IMR-90 (cell line): Measurements from ENCODE around the gene ZNF473. TPM values are rescaled to one million over a fixed set of nuclear protein-coding genes. Genes with fewer than 3 reads are reported as not detected.

Source experiments
- ATAC-seq: fragments of 200-7000 bp; cut with Tn5 transposase; 2 replicates; pipeline ENCODE4 v1.9.1; 2020; ENCODE audit warnings: low read depth, mild to moderate bottlenecking, moderate library complexity
- BruUV-seq: library from RNA; stranded (reverse); fragments of 400-500 nt; replicated peaks from 2 replicates; lab custom pipeline; 2021; lab: Mats Ljungman, UMichigan
- CTCF ChIA-PET: fragments of 300-600 bp; formaldehyde crosslinking; extraction: SDS; loops from one replicate; lab custom pipeline; 2021; ENCODE audit warnings: antibody characterized with exemption; lab: Yijun Ruan, JAX
- POLR2A ChIA-PET: fragments of 300-600 bp; sonication (Branson Sonifier 250); formaldehyde crosslinking; loops from one replicate; lab custom pipeline; 2022; ENCODE audit warnings: antibody characterized with exemption; ENCODE audit not compliant: unreplicated experiment; lab: Charles Lee
- DNase-seq: peaks from one replicate; pipeline ENCODE4 v3.0.0; 2013
- H2AFZ ChIP-seq: replicated peaks from 2 replicates; pipeline ENCODE3; 2013; ENCODE audit warnings: low read length, mild to moderate bottlenecking; ENCODE audit not compliant: poor library complexity
- H2AK5ac ChIP-seq: 2 replicates; pipeline ENCODE4 v1.6.1; 2013; ENCODE audit warnings: low read depth, low read length, inconsistent platforms
- H2AK9ac ChIP-seq: replicated peaks from 2 replicates; pipeline ENCODE3; 2013; ENCODE audit warnings: mild to moderate bottlenecking, low read depth, low read length, moderate library complexity; ENCODE audit not compliant: poor library complexity
- H2BK120ac ChIP-seq: 2 replicates; pipeline ENCODE4 v1.6.1; 2013; ENCODE audit warnings: low read depth, low read length, inconsistent platforms
- H2BK15ac ChIP-seq: 3 replicates; pipeline ENCODE4 v1.6.1; 2013; ENCODE audit warnings: low read depth, low read length, inconsistent platforms
- H2BK20ac ChIP-seq: 2 replicates; pipeline ENCODE4 v1.6.1; 2013; ENCODE audit warnings: low read depth, mild to moderate bottlenecking, inconsistent platforms, low read length, moderate library complexity
- H2BK5ac ChIP-seq: 2 replicates; pipeline ENCODE4 v1.6.1; 2013; ENCODE audit warnings: mild to moderate bottlenecking, low read depth, low read length, inconsistent platforms; ENCODE audit not compliant: poor library complexity, severe bottlenecking
- H3K14ac ChIP-seq: replicated peaks from 2 replicates; pipeline ENCODE4 v1.6.1; 2013; ENCODE audit warnings: low read depth, low read length, inconsistent platforms
- H3K18ac ChIP-seq: 2 replicates; pipeline ENCODE4 v1.6.1; 2013; ENCODE audit warnings: low read depth, low read length, control low read depth
- H3K23ac ChIP-seq: 2 replicates; pipeline ENCODE4 v1.6.1; 2013; ENCODE audit warnings: low read depth, low read length, inconsistent platforms
- H3K27ac ChIP-seq: 2 replicates; pipeline ENCODE4 v1.5.1; 2013; ENCODE audit warnings: mild to moderate bottlenecking, control low read depth, low read length; ENCODE audit not compliant: insufficient read depth
- H3K27me3 ChIP-seq: 2 replicates; pipeline ENCODE4 v1.6.1; 2013; ENCODE audit warnings: low read length; ENCODE audit not compliant: control insufficient read depth, insufficient read depth
- H3K36me3 ChIP-seq: 2 replicates; pipeline ENCODE4 v1.6.1; 2013; ENCODE audit warnings: low read length, mixed read lengths; ENCODE audit not compliant: control insufficient read depth, insufficient read depth
- H3K4ac ChIP-seq: 2 replicates; pipeline ENCODE4 v1.6.1; 2013; ENCODE audit warnings: low read depth, low read length, inconsistent platforms
- H3K4me1 ChIP-seq: 2 replicates; pipeline ENCODE4 v1.6.1; 2013; ENCODE audit warnings: low read length, mixed read lengths; ENCODE audit not compliant: control insufficient read depth, insufficient read depth
- H3K4me2 ChIP-seq: 2 replicates; pipeline ENCODE4 v1.6.1; 2013; ENCODE audit warnings: low read depth, mild to moderate bottlenecking, control low read depth, low read length, moderate library complexity
- H3K4me3 ChIP-seq: 2 replicates; pipeline ENCODE4 v1.5.1; 2013; ENCODE audit warnings: low read depth, mild to moderate bottlenecking, control low read depth, low read length, moderate library complexity; ENCODE audit not compliant: insufficient read depth
- H3K56ac ChIP-seq: 2 replicates; pipeline ENCODE4 v1.6.1; 2013; ENCODE audit warnings: low read length, inconsistent platforms; ENCODE audit not compliant: insufficient read depth; ENCODE audit errors: extremely low read depth
- H3K79me1 ChIP-seq, 2 experiments: 2 replicates each; pipeline ENCODE4 v1.6.1; 2013; ENCODE audit warnings: low read length in 2 of 2, inconsistent platforms in 1 of 2, low read depth in 1 of 2
- H3K9ac ChIP-seq: 2 replicates; pipeline ENCODE4 v1.6.1; 2013; ENCODE audit warnings: low read depth, low read length, control low read depth
- H3K9me1 ChIP-seq: 2 replicates; pipeline ENCODE4 v1.6.1; 2013; ENCODE audit warnings: low read length, inconsistent platforms; ENCODE audit not compliant: insufficient read depth
- H3K9me3 ChIP-seq: 2 replicates; pipeline ENCODE4 v1.6.1; 2013; ENCODE audit warnings: low read length; ENCODE audit not compliant: control insufficient read depth, insufficient read depth
- H4K20me1 ChIP-seq: 2 replicates; pipeline ENCODE4 v1.6.1; 2013; ENCODE audit warnings: low read length, inconsistent platforms; ENCODE audit not compliant: insufficient read depth
- H4K5ac ChIP-seq: 2 replicates; pipeline ENCODE4 v1.6.1; 2013; ENCODE audit warnings: mild to moderate bottlenecking, low read depth, low read length, control low read depth
- H4K8ac ChIP-seq, 2 experiments: 2 replicates each; pipeline ENCODE4 v1.6.1; 2013; ENCODE audit warnings: low read depth in 2 of 2, low read length in 2 of 2, control low read depth in 1 of 2, inconsistent platforms in 1 of 2
- H4K91ac ChIP-seq: 2 replicates; pipeline ENCODE4 v1.6.1; 2013; ENCODE audit warnings: low read depth, low read length, inconsistent platforms; ENCODE audit not compliant: insufficient read depth
- NFE2L2 ChIP-seq: fragments of 150-350 bp; IDR thresholded peaks from 2 replicates; pipeline ENCODE4 v1.6.1; 2016; ENCODE audit warnings: low read depth, mild to moderate bottlenecking, low read length
- USF2 ChIP-seq: fragments of 150-350 bp; IDR thresholded peaks from 2 replicates; pipeline ENCODE4 v1.6.1; 2017; ENCODE audit warnings: mild to moderate bottlenecking, antibody characterized with exemption, low read length, low read depth
- WGBS, 2 experiments: methylation state at CpG; one replicate each; pipeline versions ENCODE4 v1.1.5 to v1.1.7; 2013; ENCODE audit warnings: missing lambda C conversion rate in 2 of 2; ENCODE audit not compliant: insufficient read length in 1 of 2; ENCODE audit errors: extremely low coverage in 2 of 2; 5-methylcytosine and 5-hydroxymethylcytosine counted together
- dilution Hi-C: fragments of 300-500 bp; cut with HindIII; formaldehyde crosslinking; loops from one replicate; pipeline ENCODE4 v1.14.3; 2018; ENCODE audit warnings: low sequenced_read_pairs; ENCODE audit not compliant: unreplicated experiment
- in situ Hi-C: fragments of 300-500 bp; cut with MboI; formaldehyde crosslinking; loops from 3 replicates; pipeline ENCODE4 v1.14.3; 2019; ENCODE audit warnings: low sequenced_read_pairs, inconsistent platforms, mixed read lengths
- intact Hi-C: fragments of 100-400 bp; cut with micrococcal nuclease; formaldehyde crosslinking; loops from 2 replicates; pipeline ENCODE4 v1.10.0; 2022
- polyA plus RNA-seq, 3 experiments: library from polyadenylated mRNA; depleted of rRNA; stranded (reverse); fragments of >200 nt; gene quantifications; 2 replicates each; pipeline ENCODE4 v1.2.3, GENCODE V29; 2012; ENCODE audit warnings: low replicate concordance in 1 of 3
- total RNA-seq: library from RNA; depleted of rRNA; stranded (reverse); fragments of >200 nt; gene quantifications from 2 replicates; pipeline ENCODE4 v1.2.3, GENCODE V29; 2012

ZNF473 gene
- total and polyA plus RNA-seq, 2 of the 4 experiments (the other 2 are of a cell fraction), result 4.5 to 13.3 TPM

DNA sequence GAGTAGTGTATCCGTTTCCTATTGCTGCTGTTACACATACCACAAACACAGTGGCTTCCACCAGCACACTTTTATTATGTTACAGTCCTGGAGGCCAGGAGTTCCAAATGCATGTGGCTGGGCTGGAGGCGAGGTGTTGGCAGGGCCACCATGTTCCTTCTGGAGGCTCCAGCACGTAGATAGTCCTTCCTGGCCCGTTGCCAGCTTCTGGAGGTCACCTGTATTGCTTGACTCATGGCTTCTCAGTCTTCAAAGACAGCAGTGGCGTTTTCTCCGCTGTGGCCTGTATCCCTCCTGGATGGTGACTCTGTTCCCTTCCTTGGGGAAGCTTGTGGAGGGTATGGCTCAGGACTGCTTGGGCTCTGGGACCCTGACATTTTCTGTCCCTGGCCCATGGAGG is 15.2 kb downstream of the ZNF473 start:
- no peak overlapping the region for H4K5ac ChIP-seq
- no peak overlapping the region for H2BK5ac ChIP-seq
- no peak overlapping the region for H3K27ac ChIP-seq
- H3K4ac ChIP-seq, result no peak overlapping the region
- H4K8ac ChIP-seq, result no peak overlapping the region
- H3K9me3 ChIP-seq, result peaks cover 41% of the 10 kb centered on the region
- dilution Hi-C loops, result no loop called here
- in situ Hi-C loops, result no loop called here
- no peak overlapping the region for H3K56ac ChIP-seq
- H3K14ac ChIP-seq, result no peak overlapping the region
- H3K9me1 ChIP-seq, result no peaks in the 10 kb centered on the region
- no peak overlapping the region for H2AK5ac ChIP-seq
- H2BK15ac ChIP-seq, result no peak overlapping the region
- no peak overlapping the region for H2AK9ac ChIP-seq
- no peak overlapping the region for H3K4me3 ChIP-seq
- ATAC-seq, result no peak
- no peak overlapping the region for H3K23ac ChIP-seq
- 88% methylated on average over 4 of the region's 6 CpGs; no CpG with 5 or more reads in 1 of the 2 experiments for WGBS, 2 experiments
- no peak overlapping the region for H2BK120ac ChIP-seq
- no peak for DNase-seq
- intact Hi-C loops, result no loop called here
- H4K91ac ChIP-seq, result no peak overlapping the region
- H3K18ac ChIP-seq, result no peak overlapping the region
- H3K4me2 ChIP-seq, result no peak overlapping the region
- H3K9ac ChIP-seq, result no peak overlapping the region
- no TSS peak for BruUV-seq
- TF ChIP-seq NFE2L2 (no peak), USF2 (no peak)
- H4K20me1 ChIP-seq, result no peaks in the 10 kb centered on the region
- no peaks in the 10 kb centered on the region for H3K27me3 ChIP-seq
- peaks cover 73% of the 10 kb centered on the region for H3K36me3 ChIP-seq
- no peak overlapping the region for H2BK20ac ChIP-seq
- no peaks in the 10 kb centered on the region for H3K4me1 ChIP-seq
- CTCF ChIA-PET, result no interaction called here
- POLR2A ChIA-PET, result no interaction called here
- H3K79me1 ChIP-seq, result peaks cover 3% of the 10 kb centered on the region in 2 experiments; a peak in 2 of 4 replicates
- H2AFZ ChIP-seq, result no peak overlapping the region
